Keratinocyte (primary cell): ENCODE data around the gene WIPF3. TPM values are rescaled to one million over a fixed set of nuclear protein-coding genes. Genes with fewer than 3 reads are reported as not detected.

Source experiments
- DNase-seq: peaks from one replicate; pipeline ENCODE4 v3.0.0-alpha.2; 2011; ENCODE audit warnings: low read depth, missing footprints, low spot score
- FAIRE-seq: peaks from 2 replicates; lab custom pipeline; 2011; peaks lifted over from hg19 to GRCh38; lab: Jason Lieb, UNC
- H2AFZ ChIP-seq: 2 replicates; pipeline ENCODE4 v1.6.0; 2012; ENCODE audit warnings: low read length, control low read depth, inconsistent platforms; ENCODE audit not compliant: control insufficient read depth
- H3K27ac ChIP-seq: 2 replicates; pipeline ENCODE4 v1.5.1; 2011; ENCODE audit warnings: low read length; ENCODE audit not compliant: control insufficient read depth, insufficient read depth
- H3K27me3 ChIP-seq: 3 replicates; pipeline ENCODE4 v1.6.0; 2011; ENCODE audit warnings: low read length; ENCODE audit not compliant: control insufficient read depth, insufficient read depth; ENCODE audit errors: extremely low read depth
- H3K36me3 ChIP-seq, 2 experiments: 2 replicates in 1 of 2; 3 replicates in 1 of 2; pipeline ENCODE4 v1.5.1; 2011; ENCODE audit warnings: low read length in 2 of 2, mild to moderate bottlenecking in 1 of 2; ENCODE audit not compliant: control insufficient read depth in 2 of 2, insufficient read depth in 2 of 2; ENCODE audit errors: extremely low read depth in 1 of 2
- H3K4me1 ChIP-seq: 3 replicates; pipeline ENCODE4 v1.5.1; 2011; ENCODE audit warnings: low read length; ENCODE audit not compliant: control insufficient read depth, insufficient read depth; ENCODE audit errors: extremely low read depth
- H3K4me2 ChIP-seq: 3 replicates; pipeline ENCODE4 v1.6.0; 2011; ENCODE audit warnings: low read depth, low read length; ENCODE audit not compliant: control insufficient read depth, insufficient read depth; ENCODE audit errors: extremely low read depth
- H3K4me3 ChIP-seq, 3 experiments: fragments of 200-600 bp in 1 of 3; sonication (generic) in 1 of 3; 2 replicates in 2 of 3; 3 replicates in 1 of 3; pipeline ENCODE4 v1.5.1; 2011 to 2016; ENCODE audit warnings: low read length in 3 of 3, mild to moderate bottlenecking in 3 of 3, control low read depth in 2 of 3, inconsistent platforms in 1 of 3, low read depth in 1 of 3, mixed read lengths in 1 of 3, mixed run types in 1 of 3, moderate library complexity in 1 of 3; ENCODE audit not compliant: control insufficient read depth in 2 of 3, insufficient read depth in 2 of 3; ENCODE audit errors: extremely low read depth in 1 of 3
- H3K79me2 ChIP-seq: 2 replicates; pipeline ENCODE4 v1.6.0; 2012; ENCODE audit warnings: low read length; ENCODE audit not compliant: control insufficient read depth, insufficient read depth
- H3K9ac ChIP-seq: 3 replicates; pipeline ENCODE4 v1.6.0; 2011; ENCODE audit warnings: low read length; ENCODE audit not compliant: control insufficient read depth, insufficient read depth; ENCODE audit errors: extremely low read depth
- H3K9me1 ChIP-seq: 3 replicates; pipeline ENCODE4 v1.6.0; 2011; ENCODE audit warnings: low read length; ENCODE audit not compliant: control insufficient read depth, insufficient read depth; ENCODE audit errors: extremely low read depth
- H3K9me3 ChIP-seq: 2 replicates; pipeline ENCODE4 v1.5.1; 2012; ENCODE audit warnings: low read depth, low read length; ENCODE audit not compliant: control insufficient read depth
- H4K20me1 ChIP-seq: 3 replicates; pipeline ENCODE4 v1.6.0; 2011; ENCODE audit warnings: low read length; ENCODE audit not compliant: control insufficient read depth, insufficient read depth; ENCODE audit errors: extremely low read depth
- EZH2 ChIP-seq: IDR thresholded peaks from one replicate; pipeline ENCODE4 v1.6.1; 2012; ENCODE audit warnings: inconsistent platforms, mild to moderate bottlenecking, low read length, moderate library complexity
- dilution Hi-C: fragments of 300-500 bp; cut with MboI; formaldehyde crosslinking; loops from one replicate; pipeline ENCODE4 v1.7.0; 2020; ENCODE audit warnings: low sequenced_read_pairs; ENCODE audit not compliant: extremely low pct_ligation_motif_present
- polyA plus RNA-seq, 5 experiments: library from polyadenylated mRNA; depleted of rRNA in 3 of 5; stranded (reverse) in 3 of 5; stranded (forward) in 1 of 5; unstranded in 1 of 5; fragments of >200 nt; gene quantifications; 1 replicate in 1 of 5; 2 replicates in 3 of 5; 3 replicates in 1 of 5; pipeline versions ENCODE4 v1.2.1 to v1.2.3, GENCODE V29; 2011 to 2012; ENCODE audit warnings: missing spikeins in 2 of 5, low read depth in 1 of 5, low replicate concordance in 1 of 5
- TF ChIP-seq, protein P1 (sequence below), 3 experiments: IDR thresholded peaks in 1 of 3; conservative IDR thresholded peaks in 1 of 3; optimal IDR thresholded peaks in 1 of 3; 2 replicates in 2 of 3; 3 replicates in 1 of 3; pipeline versions ENCODE3 to v1.5.1; 2011; ENCODE audit warnings: low read length in 3 of 3, mild to moderate bottlenecking in 3 of 3, moderate library complexity in 2 of 3, control low read depth in 1 of 3, inconsistent platforms in 1 of 3; ENCODE audit not compliant: insufficient read depth in 2 of 3; ENCODE audit errors: extremely low read depth in 1 of 3

WIPF3 gene
- polyA plus RNA-seq, 1 donor (not counting 4 experiments of a cell fraction or from before 2014, with no cell fraction given) = 0.04 TPM

- H3K4me1 ChIP-seq = no peaks in the 10 kb centered on the region
- no peak overlapping the region for H3K4me2 ChIP-seq
- H4K20me1 ChIP-seq = no peaks in the 10 kb centered on the region
- no peaks in the 10 kb centered on the region for H3K36me3 ChIP-seq
- no peak overlapping the region for H3K27ac ChIP-seq
- no peaks in the 10 kb centered on the region for H3K27me3 ChIP-seq
- no peak for TF ChIP-seq EZH2
- TF ChIP-seq, protein P1, sequence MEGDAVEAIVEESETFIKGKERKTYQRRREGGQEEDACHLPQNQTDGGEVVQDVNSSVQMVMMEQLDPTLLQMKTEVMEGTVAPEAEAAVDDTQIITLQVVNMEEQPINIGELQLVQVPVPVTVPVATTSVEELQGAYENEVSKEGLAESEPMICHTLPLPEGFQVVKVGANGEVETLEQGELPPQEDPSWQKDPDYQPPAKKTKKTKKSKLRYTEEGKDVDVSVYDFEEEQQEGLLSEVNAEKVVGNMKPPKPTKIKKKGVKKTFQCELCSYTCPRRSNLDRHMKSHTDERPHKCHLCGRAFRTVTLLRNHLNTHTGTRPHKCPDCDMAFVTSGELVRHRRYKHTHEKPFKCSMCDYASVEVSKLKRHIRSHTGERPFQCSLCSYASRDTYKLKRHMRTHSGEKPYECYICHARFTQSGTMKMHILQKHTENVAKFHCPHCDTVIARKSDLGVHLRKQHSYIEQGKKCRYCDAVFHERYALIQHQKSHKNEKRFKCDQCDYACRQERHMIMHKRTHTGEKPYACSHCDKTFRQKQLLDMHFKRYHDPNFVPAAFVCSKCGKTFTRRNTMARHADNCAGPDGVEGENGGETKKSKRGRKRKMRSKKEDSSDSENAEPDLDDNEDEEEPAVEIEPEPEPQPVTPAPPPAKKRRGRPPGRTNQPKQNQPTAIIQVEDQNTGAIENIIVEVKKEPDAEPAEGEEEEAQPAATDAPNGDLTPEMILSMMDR (optimal IDR thresholded peaks at IDR 0.05 in 1 of 3, IDR thresholded peaks at IDR 0.05 in 1 of 3, conservative IDR thresholded peaks at IDR 0.05 in 1 of 3; ENCODE audit: extremely low read depth in 1 of 3, insufficient read depth in 2 of 3, low read length in 3 of 3) = peak in 2 of 3 experiments; percentile 54 to 70
- FAIRE-seq = no peak
- dilution Hi-C loops = no loop called here
- no peak overlapping the region for H2AFZ ChIP-seq
- no peaks in the 10 kb centered on the region for H3K9me1 ChIP-seq
- no peak for DNase-seq
- no peak overlapping the region for H3K9ac ChIP-seq
- H3K9me3 ChIP-seq = no peaks in the 10 kb centered on the region
- no peaks in the 10 kb centered on the region for H3K79me2 ChIP-seq
- H3K4me3 ChIP-seq = no peak overlapping the region
Observed at GRCh38 chr7:29878081-29878688, 71.9 kb downstream of the WIPF3 start.

DNA sequence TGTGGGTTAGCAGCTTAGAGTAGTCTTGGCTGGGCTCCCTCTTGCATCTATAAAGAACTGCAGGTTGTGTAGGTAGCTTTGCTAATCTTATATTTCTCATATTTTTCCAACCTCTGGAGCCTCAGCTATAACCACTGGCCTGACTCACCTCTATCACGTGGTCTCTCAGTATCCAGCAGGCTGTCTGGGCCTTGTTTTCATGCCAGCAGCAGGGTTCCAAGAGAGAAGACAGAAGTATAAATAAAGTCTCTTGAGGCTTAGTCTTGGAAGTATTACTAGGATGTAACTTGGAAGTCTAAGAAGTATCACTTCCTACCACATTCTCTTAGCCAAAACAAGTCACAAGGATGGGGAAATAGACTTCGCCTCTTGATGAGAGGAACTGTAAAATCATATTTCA is 73.3 kb downstream of the WIPF3 start:
- Histone ChIP-seq H3K79me2 (no peaks in the 10 kb centered on the region), H2AFZ (no peak overlapping the region), H3K27me3 (no peaks in the 10 kb centered on the region), H3K4me2 (no peak overlapping the region), H3K27ac (no peak overlapping the region), H3K4me3 (no peak overlapping the region), H3K36me3 (no peaks in the 10 kb centered on the region), H3K9me3 (no peaks in the 10 kb centered on the region), H3K9me1 (no peaks in the 10 kb centered on the region), H3K9ac (no peak overlapping the region), H4K20me1 (no peaks in the 10 kb centered on the region), H3K4me1 (peaks cover 5% of the 10 kb centered on the region)
- FAIRE-seq (no peak), DNase-seq (no peak)
- no peak for TF ChIP-seq EZH2
- TF ChIP-seq, protein P1 (optimal IDR thresholded peaks at IDR 0.05 in 1 of 3, IDR thresholded peaks at IDR 0.05 in 1 of 3, conservative IDR thresholded peaks at IDR 0.05 in 1 of 3; ENCODE audit: extremely low read depth in 1 of 3, insufficient read depth in 2 of 3, low read length in 3 of 3) = no peak
- dilution Hi-C loops = no loop called here
